ENCODE measurements around the gene RNF223. TPM values are rescaled to one million over a fixed set of nuclear protein-coding genes. Genes with fewer than 3 reads are reported as not detected.
"Not testable (repeated sequence)": the region's sequence is repeated elsewhere in the genome, so short reads cannot be mapped to it uniquely, and the experiment has no call there.

RNF223 gene
- polyA plus RNA-seq, 3 donors, result 0.29 to 0.40 TPM; not detected in 1

DNA sequence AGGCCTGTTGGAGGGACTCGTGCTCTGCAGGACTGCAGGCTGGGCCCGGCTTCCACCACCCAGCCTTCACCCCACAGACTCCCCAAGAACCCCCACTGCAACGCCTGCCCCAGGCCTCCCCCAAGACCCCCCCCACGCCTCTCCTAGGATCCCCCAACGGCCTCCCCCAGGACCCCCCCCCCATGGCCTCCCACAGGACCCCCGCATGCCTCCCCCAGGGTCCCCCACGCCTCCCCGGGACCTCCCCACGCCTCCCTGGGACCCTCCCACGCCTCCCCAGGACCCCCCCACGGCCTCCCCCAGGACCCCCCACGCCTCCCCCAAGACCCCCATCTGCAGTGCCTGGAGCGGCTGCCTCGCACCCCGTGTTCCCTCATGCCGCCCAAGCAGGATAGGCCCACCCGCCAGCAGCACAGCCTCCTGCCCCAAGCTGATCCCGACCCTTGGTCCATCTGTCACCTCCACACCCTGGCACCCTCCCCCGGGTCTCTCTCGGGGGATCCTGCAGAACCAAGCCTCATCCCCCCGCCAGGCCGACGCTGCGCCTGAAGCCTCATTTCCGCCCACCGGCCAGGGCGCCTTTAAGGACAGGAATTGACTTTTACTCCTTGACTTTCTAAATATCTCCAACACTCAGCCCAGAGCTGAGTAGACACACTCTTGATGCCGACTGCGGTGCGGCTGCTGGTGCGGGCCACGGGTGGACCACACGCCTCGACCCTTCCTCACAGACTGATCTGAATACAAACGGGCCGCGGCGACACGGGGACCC lies 14.1 kb upstream of the RNF223 start:
- no peak for DNase-seq (ENCODE audit: low read depth in 3 of 3, low spot score in 2 of 3)

DNA sequence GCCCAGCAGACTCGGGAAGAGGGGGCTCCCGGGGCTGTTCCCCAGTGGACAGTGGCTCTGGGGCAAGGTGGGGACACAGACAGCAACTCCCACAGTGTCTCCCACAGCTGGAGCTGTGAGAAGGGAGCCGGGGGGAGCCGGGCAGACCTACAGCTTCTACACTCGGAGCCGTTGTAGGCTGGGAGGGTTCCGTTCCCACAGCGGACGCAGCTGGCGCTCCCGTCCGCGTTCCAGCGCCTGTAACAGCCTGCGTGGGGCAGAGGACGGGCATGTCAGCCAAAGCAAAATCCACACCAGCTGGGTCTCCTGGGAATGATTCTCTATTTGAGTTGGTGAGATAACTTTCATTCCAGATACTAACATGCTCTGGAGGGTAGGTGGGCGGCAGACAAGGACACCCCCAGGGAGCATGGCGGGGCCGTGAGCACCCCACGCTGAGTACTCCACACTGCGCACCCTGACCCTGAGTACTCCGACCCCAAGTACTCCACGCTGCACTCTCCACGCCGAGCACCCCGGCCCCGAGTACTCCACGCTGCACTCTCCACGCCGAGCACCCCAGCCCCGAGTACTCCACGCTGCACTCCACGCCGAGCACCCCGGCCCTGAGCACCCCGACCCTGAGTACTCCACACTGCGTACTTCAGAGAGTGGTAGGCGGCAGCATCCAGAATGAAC lies 13.4 kb upstream of the RNF223 start:
- DNase-seq (ENCODE audit: low read depth in 3 of 3, low spot score in 2 of 3), result no peak

DNA sequence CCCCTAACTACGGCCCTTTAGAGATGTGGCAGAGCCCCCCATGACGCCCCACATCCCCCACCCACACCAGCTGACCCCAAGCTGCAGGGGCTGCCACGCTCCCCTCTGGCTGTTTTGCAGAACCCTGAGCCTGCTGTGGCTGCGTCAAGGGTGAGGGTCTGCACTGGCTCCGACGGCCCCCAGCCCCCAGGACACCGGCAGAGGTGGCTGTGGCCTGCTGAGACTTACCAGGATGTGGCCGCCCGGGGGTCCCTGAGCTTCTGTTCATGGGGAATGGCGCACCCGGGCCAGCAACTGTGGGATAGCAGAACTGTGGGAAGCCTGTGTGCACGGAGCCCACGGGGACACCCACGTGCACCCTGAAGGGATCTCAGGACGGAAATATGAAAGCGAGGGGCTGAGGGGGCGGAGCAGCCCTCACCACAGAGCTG lies 12.8 kb upstream of the RNF223 start:
- DNase-seq (ENCODE audit: low read depth in 3 of 3, low spot score in 2 of 3), result no peak

DNA sequence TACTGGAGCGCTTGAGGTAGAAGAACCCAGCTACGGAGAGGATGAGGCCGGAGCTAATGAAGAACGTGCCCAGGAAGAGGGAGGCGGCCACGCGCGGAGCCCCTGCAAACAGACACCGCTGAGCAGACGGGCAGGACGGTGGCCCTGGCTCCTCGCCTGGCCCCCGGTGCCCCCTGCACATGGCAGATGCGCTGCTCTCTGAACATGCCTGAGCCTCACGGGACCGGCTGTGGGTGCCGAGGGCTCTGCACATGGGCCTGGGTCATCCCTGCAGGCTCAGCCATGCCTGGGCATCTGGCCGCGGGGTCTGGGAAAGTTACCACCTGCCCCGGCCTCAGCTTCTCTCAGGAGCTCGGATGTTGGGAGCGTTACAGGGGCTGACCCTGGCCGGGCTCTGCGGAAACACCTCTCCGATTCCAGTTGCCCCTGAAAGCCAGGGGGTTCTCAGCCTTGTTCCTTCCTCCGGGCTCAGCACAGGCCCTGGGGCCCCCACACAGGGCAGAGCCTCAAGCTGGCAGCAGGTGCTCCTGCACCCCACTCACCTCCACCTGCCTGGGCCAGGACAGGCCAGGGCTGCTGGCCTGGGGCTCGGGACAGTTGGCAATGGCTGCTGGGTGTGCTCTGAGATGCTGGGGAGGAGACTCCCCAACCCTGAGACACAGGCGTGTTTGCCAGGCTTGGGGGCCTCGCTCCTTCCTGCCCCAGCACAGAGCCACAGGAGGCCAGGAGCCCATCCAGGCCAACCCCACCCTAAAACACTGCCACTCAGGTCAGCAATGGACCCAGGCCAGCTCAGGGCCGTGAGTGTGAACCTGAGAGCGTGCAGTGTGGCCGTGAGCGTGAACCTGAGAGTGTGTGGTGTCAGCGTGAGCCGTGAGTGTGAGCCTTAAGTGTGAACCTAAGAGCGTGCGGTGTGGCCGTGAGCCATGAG lies 12.1 kb upstream of the RNF223 start:
- no peak for DNase-seq (ENCODE audit: low read depth in 3 of 3, low spot score in 2 of 3)

DNA sequence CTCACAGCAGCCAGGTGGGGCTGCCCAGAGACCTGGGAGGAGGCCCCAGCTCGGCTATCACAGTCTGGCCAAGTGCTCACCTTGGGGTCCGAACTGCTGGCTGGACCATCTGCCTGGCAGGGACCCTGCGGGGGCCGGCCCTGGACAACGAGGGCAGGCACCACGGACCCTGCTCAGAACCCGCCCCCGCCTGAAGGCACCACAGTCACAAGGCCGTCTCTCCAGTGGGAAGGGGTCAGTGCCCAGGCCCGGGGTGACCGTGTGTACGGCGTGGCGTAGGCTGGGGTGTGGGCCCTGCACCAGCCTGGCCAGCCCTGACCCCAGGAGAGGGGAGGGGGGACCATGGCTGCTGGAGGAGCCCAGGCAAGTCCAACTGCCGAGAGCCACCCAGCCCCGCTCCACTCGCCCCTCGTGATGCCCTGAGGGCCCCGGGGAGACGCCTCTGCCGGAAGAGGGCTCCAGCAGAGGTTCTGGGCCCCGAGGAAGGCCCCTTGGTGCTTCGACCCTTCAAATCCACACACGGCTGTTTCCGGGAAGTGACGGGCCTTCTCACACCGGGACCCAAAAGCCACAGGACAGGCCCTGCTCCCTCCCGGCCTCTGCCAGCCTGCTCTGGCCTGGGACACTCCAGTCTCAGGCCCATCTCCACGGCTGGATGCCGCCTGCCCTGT lies 11.2 kb upstream of the RNF223 start:
- no peak for DNase-seq (ENCODE audit: low read depth in 3 of 3, low spot score in 2 of 3)

DNA sequence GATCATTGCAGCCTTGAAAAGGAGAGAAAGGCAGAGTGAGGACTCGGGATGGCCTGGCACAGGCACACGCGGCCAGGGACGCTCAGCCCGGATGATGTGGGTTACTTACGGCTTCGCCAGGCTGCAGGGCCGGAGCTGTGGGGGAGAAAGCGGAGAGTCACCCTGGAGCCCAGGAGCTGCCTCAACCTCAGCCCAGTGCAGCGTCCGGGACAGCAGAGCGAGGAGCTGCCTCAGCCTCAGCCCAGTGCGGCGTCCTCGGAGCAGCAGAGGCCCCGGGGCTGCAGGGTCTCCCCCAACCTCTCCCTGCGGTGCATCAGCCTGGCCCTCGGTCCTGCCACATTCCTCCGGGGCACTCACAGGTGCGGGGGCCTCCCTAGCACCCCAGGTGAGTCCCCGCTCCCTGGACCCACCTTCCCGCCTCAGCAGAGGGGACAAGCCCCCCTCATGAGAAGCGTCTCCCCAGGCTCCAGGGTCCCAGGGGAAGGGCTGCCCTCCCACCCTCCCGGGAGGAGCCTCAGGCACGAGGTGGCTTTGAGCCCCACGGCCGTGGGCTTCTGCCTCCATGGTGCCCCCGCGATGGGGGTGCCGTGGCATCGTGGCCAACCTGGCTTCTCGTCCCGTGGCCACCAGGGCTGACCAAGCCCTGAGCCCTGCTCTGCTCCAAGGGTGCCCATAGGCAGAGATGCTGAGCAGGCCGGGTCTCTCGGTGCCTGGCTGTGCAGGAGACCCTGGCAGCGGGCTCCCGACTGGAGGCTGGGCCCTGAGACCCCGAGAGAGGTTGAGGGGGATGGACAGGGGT lies 10.5 kb upstream of the RNF223 start:
- no peak for DNase-seq (ENCODE audit: low read depth in 3 of 3, low spot score in 2 of 3)

DNA sequence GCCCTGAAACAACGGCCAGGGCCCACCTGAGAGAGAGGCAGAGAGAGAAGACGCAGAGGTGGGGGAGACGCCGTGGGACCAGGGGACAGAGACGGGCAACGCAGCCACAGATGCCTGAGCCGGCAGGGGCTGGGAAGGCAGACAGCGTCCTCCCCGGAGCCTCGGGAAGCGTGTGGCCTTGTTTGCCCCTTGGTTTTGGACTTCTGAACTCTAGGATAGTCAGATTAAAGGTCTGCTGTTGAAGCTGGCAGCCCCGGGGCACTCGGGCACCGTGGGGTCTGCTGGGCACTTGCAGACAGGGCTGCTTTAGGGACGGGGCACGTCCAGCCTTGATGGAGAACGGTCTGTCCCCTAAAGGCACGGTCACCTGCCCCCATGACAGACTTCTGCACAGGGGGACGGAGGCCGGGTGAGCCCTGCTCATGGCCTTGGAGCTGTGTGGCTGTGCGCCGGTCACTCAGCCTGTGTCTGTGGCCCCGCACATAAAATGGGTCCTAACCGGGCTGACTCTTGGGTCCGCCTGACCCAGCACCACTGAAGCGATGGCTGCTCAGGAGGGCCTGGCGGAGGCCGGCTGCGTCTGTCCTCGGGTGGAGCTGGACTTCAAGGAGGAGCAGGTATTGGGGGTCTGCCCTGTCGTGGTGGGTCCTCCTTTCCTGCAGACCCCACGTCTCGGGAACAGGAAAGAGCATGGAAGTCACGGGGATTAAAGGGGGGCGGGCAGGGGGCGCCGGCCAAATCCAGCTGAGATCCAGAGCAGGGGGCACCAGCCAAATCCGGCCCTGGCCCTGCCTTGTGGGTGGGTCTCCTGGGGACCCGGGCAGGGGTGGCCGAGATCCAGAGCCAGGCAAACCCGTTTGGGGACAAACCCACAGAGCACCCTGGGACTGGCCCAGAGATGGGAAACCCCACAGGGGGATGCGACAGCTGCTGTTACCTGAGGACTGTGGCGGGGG lies 9.6 kb upstream of the RNF223 start:
- DNase-seq (ENCODE audit: low read depth in 3 of 3, low spot score in 2 of 3), result no peak

DNA sequence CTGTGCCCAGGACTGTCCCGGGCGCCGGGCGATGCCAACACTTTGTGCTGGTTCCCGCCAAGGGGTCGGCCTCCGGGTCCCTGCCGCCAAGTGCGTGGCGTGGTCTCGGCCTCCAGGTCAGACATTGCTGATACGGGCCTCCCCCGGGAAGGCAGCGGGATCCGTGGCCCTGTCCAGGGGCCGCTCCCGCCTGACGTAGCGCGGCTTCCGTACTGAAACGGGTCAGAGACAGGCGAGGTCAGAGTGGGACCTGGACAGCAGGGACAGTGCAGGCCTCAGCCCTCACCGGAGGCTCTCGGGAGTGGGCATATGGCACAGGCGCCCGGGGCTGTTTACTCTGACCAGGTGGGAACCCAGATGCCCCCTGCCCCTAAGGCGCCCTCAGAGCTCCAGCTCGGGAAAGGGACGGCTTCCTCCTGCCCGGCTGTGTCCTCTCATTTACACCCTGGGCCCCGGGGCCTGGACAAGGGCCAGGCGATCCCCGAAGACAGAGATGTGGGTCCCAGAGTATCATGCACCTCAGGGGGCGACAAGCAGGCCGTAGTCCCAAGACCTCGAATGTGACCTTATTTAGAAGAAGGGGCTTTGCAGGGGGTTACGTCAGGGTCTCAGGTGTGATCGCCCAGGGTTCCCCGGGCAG lies 8.8 kb upstream of the RNF223 start:
- no peak for DNase-seq (ENCODE audit: low read depth in 3 of 3, low spot score in 2 of 3)

DNA sequence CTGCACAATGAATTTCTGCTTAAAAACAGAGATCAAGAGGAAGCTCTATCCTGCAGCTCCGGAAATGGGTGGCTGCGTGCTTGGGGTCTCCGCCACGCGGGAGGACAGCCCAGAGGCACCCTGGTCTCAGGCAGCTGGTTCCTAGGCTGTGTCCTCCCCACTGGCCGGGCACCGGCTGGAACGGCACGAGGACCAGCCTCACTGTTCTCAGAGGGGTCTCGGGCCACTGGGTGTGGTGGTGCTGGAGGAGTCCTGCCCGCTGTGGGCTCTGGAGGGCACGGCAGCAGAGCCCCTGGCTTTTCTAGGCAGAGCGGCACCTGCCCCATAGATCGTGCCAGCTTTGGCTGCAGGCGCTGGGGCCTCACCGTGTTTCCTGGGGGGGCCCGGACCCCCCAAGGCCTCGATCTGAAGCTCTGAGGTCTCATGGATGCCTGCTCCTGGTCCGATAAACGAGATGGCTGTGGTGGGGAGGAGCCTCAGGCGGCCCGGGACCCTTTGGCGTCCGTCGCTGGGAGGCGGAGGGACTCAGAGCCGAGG lies 8.2 kb upstream of the RNF223 start:
- DNase-seq (ENCODE audit: low read depth in 3 of 3, low spot score in 2 of 3), result no peak

DNA sequence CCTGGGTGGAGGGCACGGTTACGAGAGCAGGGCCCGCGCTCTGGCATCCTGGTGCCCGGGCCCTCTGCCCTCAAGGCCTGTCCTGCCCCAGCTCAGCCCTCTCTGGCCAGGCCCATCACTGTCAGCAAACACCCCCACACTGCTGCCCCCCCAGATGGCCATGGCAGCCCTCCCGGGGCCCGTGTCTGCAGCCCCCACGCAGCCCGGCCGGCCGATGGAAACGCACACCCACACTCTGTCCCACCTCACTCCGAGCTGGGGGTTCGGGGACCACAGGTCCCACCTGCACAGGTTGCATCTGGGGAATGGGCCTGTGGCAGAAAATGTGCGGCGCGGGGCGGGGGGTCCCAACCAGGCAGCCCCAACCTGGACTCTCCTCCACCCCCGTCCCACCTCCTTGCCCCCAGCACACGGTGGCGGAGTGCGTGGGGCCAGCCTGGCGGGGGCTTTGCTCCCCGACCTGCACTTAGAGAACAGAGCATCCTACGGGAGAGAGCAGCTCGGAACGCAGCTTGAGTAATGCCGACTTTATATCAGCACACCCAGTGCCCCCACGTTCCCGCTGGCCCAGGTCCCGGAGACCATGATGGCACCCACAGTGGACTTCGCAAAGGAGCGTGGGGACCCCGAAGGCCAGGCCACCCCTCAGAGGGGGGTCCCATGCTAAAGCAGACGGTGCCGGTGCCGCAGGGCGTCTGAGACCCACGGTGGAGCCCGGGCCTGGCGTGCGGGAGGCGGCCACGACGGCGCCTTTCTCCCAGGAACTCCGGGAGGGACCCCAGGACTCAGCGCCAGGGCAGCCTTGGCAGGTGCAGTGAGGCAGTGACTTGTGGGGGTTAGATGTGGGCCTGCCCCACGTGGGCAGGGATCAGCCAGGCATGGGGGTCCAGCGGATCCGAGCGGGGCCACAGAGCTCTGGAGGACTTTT lies 7.5 kb upstream of the RNF223 start:
- no peak for DNase-seq (ENCODE audit: low read depth in 3 of 3, low spot score in 2 of 3)

DNA sequence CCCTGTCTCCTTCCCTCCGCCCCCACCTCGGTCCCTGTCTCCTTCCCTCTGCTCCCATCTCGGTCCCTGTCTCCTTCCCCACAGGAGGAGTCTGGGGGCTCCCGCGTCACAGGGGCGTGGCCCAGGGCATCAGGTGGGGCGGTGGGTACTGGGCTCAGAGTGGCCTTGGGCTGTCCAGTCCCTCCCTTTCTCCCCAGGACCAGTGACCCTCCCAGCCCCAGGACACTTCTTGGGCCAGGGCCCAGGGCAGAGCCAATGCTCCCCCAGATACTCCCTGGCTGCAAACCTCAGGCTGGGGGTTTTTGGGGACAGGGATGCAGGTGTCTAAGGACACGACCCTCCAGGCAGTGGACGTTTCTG lies 6.8 kb upstream of the RNF223 start:
- DNase-seq (ENCODE audit: low read depth in 3 of 3, low spot score in 2 of 3), result no peak

DNA sequence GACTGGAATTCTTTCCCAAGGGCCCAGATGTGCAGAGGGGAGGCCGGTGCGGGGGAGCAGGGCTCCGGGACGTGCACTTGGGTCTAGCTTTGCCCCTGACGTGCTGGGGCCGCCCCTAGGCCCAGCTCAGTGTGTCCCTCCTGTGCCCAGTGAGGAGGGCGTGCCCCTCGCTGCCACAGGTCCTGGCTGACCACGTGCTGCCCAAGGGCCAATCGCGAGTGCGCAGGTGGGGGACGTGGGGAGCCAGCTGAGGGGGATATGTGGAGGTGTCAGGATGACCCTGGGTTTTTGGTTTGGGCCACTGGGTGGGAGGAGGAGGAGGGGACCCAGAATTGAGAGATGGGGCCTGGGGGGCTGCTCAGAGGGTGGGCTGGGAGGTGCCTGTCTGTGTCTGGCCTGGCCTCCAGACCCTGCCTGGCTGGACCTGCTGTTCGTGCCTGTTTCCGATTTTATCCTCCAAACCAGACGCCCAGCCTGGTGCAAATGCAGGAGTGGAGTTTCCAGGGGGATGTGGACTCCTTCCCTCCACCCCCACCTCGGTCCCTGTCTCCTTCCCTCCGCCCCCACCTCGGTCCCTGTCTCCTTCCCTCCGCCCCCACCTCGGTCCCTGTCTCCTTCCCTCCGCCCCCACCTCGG lies 6.1 kb upstream of the RNF223 start:
- no peak for DNase-seq (ENCODE audit: low read depth in 3 of 3, low spot score in 2 of 3)

DNA sequence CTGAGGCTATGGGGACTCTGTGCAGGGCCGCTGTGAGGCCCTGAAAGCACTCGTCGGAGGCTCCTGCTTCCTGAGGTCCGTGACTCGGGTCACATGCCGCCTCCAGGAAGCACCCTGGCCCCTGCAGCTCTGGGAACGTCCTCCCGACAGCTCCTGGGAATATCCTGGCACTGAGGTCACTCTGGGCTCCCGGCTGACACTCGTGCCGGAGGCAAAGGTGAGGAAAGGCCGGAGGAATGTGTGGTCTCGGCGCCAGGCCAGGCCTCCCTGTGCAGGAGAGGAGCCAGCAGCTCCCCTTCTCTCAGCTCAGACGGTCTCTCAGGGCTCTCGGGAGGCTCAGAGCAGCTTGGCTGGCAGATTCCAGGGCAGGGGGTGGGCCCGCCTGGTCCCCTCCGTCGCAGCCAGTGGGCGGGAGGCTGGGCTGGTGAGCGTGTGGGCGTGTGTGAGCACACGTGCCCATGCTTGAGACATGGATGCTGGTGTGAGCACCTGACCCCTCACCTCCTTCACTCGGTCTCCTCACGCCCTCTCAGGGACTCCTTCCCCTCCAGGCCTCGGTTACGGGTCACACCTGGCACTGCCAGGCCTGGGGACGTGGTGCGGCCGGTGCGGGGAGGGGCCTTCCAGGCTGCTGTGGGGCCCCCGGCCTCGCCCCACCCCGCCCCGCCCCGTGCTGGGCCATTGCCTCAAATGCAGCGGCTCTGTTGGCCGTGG lies 5.5 kb upstream of the RNF223 start:
- DNase-seq (ENCODE audit: low read depth in 3 of 3, low spot score in 2 of 3), result no peak

DNA sequence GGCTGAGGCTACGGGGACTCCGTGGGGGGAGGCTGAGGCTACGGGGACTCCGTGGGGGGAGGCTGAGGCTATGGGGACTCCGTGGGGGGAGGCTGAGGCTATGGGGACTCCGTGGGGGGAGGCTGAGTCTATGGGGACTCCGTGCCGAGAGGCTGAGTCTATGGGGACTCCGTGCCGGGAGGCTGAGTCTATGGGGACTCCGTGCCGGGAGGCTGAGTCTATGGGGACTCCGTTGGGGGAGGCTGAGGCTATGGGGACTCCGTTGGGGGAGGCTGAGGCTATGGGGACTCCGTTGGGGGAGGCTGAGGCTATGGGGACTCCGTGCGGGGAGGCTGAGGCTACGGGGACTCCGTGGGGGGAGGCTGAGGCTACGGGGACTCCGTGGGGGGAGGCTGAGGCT lies 3.3 kb upstream of the RNF223 start:
- DNase-seq (ENCODE audit: low read depth in 3 of 3, low spot score in 2 of 3), result not testable (repeated sequence)

DNA sequence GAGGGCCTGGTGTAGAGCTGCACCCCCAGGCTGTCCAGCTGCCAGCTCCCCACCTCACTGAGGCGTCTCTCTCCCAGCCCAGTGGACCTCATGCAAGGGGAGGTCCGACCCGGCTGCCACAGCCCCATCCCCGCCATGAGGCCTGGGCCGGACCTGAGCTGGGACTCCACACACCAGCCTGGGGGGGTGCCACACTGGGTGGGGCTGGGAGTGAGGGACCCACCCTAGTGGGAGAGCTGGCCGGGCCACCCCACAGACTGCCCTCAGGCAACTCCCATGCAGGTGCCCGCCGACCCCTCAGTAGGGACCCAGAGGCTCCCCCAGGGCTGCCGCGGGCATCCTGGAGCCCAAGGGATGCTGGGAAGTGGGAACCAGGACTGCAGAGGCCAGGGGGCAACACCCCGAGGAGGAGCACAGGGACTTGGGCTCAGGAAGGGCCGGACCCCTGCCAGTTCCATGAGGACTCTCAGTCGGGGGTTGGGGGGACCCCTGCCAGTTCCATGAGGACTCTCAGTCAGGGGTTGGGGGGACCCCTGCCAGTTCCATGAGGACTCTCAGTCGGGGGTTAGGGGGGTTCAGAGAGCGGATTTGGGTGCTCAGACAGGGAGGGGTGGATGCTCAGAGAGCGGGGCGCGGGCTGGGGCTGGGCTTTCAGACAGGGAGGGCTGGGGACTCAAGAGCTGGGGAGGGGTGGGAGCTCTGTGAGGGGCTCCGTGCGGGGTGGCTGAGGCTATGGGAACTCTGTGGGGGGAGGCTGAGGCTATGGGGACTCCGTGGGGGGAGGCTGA lies 1.2 kb upstream of the RNF223 start:
- DNase-seq (ENCODE audit: low read depth in 3 of 3, low spot score in 2 of 3), result no peak

Data from right renal cortex interstitium (tissue), 3 donors.